GM19372 (cell line): ENCODE measurements around the gene DKK1.

Experiments used
- ATAC-seq: cut with Tn5 transposase; IDR thresholded peaks from one replicate; pipeline ENCODE4 v1.9.1; 2021; ENCODE audit warnings: mild to moderate bottlenecking, low read depth, moderate library complexity; ENCODE audit not compliant: unreplicated experiment

Gene DKK1

GRCh38 chr10:52316001-52316400 is 1.9 kb downstream of the DKK1 start:
- no peak for ATAC-seq

GRCh38 chr10:52316500-52316899 is 2.4 kb downstream of the DKK1 start:
- ATAC-seq: no peak

- ATAC-seq: no peak
These were observed 4.1 kb downstream of the DKK1 start for GRCh38 chr10:52318136-52318701.

- no peak for ATAC-seq
These were observed 4.9 kb downstream of the DKK1 start for GRCh38 chr10:52318822-52319464.

- ATAC-seq: no peak
These were observed 5.8 kb downstream of the DKK1 start for GRCh38 chr10:52319926-52320325.

- no peak for ATAC-seq
These were observed 8.2 kb downstream of the DKK1 start for GRCh38 chr10:52322323-52322722.

GRCh38 chr10:52322936-52323335 is 8.9 kb downstream of the DKK1 start:
- ATAC-seq: no peak

GRCh38 chr10:52326382-52326781 is 12.3 kb downstream of the DKK1 start:
- ATAC-seq: no peak

- no peak for ATAC-seq
These were observed 17.7 kb downstream of the DKK1 start for GRCh38 chr10:52331638-52332364.

- no peak for ATAC-seq
These were observed 18.7 kb downstream of the DKK1 start for GRCh38 chr10:52332815-52333214.

- ATAC-seq: no peak
These were observed 20.5 kb downstream of the DKK1 start for GRCh38 chr10:52334595-52334994.

- no peak for ATAC-seq
These were observed 21.6 kb downstream of the DKK1 start for GRCh38 chr10:52335665-52336064.

- ATAC-seq: no peak
These were observed 23.1 kb downstream of the DKK1 start for GRCh38 chr10:52337225-52337624.

- ATAC-seq: no peak
These were observed 29.4 kb downstream of the DKK1 start for GRCh38 chr10:52343439-52343838.

GRCh38 chr10:52346394-52347326 is 32.6 kb downstream of the DKK1 start:
- ATAC-seq: no peak

- no peak for ATAC-seq
These were observed 33.2 kb downstream of the DKK1 start for GRCh38 chr10:52347327-52347667.

- ATAC-seq: no peak
These were observed 34.0 kb downstream of the DKK1 start for GRCh38 chr10:52348037-52348564.

- ATAC-seq: no peak
These were observed 37.8 kb downstream of the DKK1 start for GRCh38 chr10:52351914-52352330.

GRCh38 chr10:52353205-52353604 is 39.1 kb downstream of the DKK1 start:
- ATAC-seq: no peak

GRCh38 chr10:52353960-52354394 is 39.9 kb downstream of the DKK1 start:
- no peak for ATAC-seq

- ATAC-seq: no peak
These were observed 43.9 kb downstream of the DKK1 start for GRCh38 chr10:52357971-52358370.
